RCC 7860 (cell line): Measurements from ENCODE around the gene RAB26.
A peak's percentile ranks its signal among the peaks of the same experiment; 100 is the strongest.

Experiments
- DNase-seq: peaks from one replicate; pipeline ENCODE4 v3.0.0-alpha.2; 2015; ENCODE audit warnings: low spot score
- FAIRE-seq: peaks from 2 replicates; lab custom pipeline; 2012; peaks lifted over from hg19 to GRCh38; lab: Jason Lieb, UNC

The RAB26 gene

DNA sequence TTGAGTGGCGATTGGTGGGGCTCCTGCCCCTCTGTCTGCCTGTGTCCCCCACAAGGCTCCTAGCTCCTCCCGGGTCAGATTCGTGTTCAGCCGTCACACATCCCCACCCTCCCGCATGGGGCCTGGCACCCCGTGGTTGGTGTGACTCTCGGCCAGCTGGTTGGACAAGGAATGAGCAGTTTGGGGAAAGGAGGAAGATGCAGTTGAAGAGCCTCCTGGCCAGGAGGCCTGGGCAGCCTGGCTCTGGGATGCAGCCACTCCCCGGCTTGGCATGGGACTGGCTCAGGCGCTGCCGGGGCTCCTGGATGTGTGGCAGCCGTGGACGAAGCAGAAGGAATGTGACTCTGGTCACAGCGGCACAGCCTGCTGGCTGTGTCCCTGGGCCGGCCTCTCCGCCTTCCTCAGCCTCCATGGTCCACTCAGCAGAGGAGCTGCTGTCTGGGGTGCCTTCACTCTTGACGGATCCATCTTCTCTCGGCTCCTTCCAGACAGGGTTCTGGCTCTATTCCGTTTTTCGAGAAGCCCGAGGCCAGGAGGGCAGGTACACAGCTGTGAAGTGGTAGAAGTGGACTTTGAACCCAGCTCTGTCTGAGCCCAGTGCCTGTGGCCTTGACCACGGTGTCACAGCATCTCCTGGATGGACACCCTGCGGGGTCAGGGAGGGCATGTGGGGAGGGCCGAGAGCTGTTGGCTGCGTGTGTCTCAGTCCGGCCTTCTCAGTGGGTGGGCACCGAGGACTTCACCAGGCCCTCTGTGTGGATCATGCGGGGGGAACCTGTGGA is 9.2 kb downstream of the RAB26 start:
- no peak for FAIRE-seq

GRCh38 chr16:2158262-2158638 is 9.8 kb downstream of the RAB26 start:
- DNase-seq (no peak), FAIRE-seq (no peak)

More for the DNA sequence above, 9.2 kb downstream of the RAB26 start:
- no peak for DNase-seq

DNA sequence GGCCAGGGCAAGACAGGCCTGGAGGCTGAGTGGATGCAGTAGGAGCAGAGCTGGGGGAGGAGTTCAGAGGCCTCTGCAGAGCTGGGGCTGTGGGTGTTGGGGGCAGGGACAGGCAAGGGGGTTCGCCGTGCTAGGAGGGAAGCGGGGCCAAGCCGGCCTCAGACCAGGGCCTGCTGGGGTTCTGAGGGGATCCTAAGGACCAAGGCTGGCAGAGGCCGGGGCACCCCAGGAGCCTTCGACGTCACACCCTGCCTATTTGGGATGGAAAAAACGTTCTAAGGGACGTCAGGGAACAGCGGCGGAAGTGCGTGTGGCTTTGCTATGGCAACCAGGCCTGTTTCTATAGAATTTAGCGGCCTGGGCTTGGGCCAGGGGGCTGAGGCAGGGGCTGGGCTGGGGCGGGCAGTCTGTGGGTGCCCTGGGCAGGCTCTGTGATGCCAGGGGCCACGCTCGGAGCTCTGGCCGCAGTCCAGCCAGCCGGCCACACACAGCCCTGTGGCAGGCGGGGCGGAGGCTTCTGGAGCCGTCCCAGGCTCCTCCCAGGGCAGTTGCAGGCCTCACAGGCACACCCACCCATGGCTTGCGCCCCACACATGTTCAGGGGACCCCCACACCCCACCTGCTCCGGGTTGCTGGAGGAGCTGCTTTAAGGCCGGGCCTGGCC is 10.9 kb downstream of the RAB26 start:
- FAIRE-seq = no peak
- DNase-seq = no peak

GRCh38 chr16:2160915-2161551 is 12.6 kb downstream of the RAB26 start:
- FAIRE-seq (no peak), DNase-seq (no peak)

GRCh38 chr16:2161911-2162310 is 13.5 kb downstream of the RAB26 start:
- DNase-seq = no peak
- no peak for FAIRE-seq

GRCh38 chr16:2162676-2163118 is 14.3 kb downstream of the RAB26 start:
- DNase-seq (no peak), FAIRE-seq (no peak)

GRCh38 chr16:2163211-2163881 is 14.9 kb downstream of the RAB26 start:
- DNase-seq = peak; percentile 25
- FAIRE-seq = no peak

GRCh38 chr16:2165861-2166260 is 17.4 kb downstream of the RAB26 start:
- FAIRE-seq (no peak), DNase-seq (no peak)

DNA sequence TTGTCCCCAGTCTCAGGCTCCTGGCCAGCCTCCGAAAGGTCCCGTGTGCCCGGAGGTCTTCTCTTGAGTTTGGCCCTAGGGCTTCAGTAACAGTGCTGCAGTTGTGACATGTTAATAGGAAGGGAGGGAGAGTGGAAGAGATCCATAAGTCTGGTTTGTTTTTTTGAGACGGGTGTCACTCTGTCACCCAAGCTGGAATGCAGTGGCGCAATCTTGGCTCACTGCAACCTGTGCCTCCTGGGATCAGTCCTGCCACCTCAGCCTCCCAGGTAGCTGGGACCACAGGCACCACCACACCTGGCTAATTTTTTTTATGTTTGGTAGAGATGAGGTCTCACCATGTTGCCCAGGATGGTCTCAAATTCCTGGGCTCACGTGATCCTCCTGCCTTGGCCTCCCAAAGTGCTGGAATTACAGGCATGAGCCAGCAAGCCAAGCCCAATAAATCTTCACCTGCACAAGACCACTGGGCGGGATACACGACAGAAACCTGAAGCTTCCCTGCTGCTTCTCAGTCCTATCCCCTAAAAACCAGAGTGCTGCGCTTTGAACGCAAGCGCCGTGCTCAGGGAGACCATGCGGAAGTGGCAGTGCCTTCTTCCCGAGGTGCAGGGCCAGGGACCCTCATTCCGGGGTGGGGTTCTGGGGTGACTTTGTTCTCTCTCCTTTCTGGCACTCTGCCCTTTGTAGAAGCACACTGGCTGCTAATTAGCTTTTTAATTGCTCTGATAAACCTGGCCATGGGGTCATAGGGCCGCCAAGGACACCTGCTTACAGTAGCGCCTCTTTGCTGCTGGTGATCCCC is 18.0 kb downstream of the RAB26 start:
- no peak for DNase-seq
- no peak for FAIRE-seq

DNA sequence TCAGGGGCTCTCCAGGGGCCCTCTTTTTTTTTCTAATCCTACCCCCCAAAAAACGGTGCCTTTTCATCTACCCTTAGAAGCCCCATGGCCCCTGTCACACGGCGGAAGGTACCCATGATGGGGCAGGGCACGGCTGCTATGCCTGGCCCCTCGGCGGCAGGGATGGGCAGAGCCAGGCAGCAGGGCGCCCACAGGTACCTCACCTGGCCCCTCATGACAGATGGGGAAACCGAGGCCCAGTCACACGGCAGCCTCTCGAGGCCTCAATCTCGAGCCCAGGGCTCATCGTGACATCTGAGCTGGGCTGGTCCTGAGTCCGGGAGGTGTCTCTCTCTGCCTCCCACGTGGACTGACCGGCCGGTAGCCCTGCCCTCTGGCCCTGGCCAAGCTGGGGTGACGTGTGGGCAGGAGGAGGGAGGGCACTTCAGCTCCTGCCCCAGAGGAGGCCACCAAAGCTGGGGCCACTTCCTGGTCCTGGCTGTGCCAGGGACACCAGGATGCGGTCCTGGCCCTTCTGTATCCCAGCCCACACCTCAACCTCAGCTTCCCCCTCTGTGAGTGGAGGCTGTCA is 18.7 kb downstream of the RAB26 start:
- no peak for FAIRE-seq
- no peak for DNase-seq

- DNase-seq (no peak), FAIRE-seq (no peak)
Measured at GRCh38 chr16:2170080-2170479, 21.7 kb downstream of the RAB26 start.

DNA sequence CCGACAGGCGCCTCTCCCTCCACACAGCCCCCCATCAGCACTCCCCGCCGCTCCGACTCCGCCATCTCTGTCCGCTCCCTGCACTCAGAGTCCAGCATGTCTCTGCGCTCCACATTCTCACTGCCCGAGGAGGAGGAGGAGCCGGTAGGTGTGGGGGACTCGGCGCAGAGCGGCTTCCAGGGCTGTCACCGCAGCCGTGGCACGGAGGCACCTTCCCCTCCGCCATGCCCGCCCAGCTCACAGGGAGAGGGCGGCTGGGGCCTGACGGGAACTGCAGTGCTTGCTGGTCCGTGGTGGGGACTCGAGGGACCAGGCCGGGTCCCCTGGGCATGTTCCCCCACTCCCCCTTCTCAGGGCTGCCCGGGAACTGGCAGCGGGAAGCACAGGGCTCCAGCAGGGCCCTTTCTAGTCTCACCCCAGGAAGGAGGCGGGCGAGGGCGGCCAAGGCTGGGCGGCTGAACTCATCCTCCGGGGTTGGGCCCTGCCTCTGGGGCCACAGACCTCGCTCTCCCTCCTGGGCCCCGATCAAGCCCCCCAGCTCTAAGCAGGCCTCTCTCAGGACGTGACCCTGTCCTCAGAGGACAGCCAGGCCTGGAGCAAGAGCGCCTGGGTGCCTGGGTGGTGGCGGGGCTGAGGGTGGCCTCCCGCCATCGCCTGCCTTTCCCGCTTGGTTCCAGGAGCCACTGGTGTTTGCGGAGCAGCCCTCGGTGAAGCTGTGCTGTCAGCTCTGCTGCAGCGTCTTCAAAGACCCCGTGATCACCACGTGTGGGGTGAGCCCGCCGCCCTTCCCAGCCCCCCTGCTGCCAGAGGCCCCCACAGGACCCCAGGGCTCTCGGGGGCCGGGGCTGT is 22.4 kb downstream of the RAB26 start:
- DNase-seq = no peak
- no peak for FAIRE-seq

GRCh38 chr16:2171601-2172178 is 23.3 kb downstream of the RAB26 start:
- no peak for DNase-seq
- no peak for FAIRE-seq

DNA sequence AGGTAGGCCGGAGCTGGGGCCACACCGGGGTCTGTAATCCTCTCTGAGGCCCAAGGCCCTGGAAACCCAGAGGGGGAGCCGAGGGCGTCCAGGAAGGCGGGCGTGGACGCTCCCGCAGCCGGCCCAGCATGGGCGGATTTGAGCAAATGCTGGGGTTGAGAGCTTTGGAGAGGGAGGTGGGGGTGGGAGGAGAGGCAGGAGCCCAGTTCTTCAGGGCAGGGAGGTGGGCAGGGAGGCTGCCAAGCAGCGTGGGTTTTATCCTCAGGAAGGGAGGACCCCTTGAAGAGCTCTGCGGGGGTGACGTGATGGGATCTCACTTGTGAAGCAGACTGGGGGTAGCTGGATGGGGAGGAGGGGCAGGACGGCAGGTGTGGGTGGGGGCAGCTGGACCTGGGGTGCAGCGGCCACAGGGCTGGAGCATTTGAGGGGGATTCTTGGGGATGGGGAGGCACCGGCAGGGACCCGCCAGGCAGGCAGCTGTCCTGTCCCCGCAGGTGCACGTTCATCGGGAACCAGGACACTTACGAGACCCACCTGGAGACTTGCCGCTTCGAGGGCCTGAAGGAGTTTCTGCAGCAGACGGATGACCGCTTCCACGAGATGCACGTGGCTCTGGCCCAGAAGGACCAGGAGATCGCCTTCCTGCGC is 24.4 kb downstream of the RAB26 start:
- no peak for FAIRE-seq

DNA sequence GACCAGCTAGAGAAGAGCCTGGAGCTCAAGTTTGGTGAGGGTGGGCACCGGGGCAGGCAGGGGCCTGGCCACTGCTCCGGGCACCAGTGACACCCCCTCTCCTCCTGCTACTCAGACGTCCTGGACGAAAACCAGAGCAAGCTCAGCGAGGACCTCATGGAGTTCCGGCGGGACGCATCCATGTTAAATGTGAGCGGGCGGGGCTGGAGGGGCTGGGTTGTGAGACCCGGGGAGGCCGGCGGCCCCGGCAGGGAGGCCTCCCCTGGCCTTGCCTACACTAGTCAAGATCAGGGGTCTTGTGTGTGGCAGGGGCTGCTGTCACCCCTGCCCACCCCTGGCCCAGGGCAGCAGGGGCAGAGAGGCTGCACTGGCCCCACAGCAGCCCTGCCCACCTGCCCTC is 24.9 kb downstream of the RAB26 start:
- no peak for FAIRE-seq
- no peak for DNase-seq

More for the DNA sequence above, 24.4 kb downstream of the RAB26 start:
- no peak for DNase-seq

GRCh38 chr16:2173916-2174315 is 25.5 kb downstream of the RAB26 start:
- no peak for DNase-seq
- no peak for FAIRE-seq

- FAIRE-seq (no peak), DNase-seq (no peak)
Measured at GRCh38 chr16:2174396-2175131, 26.1 kb downstream of the RAB26 start.

GRCh38 chr16:2175454-2175853 is 27.0 kb downstream of the RAB26 start:
- no peak for FAIRE-seq

More at GRCh38 chr16:2175454-2175853, 27.0 kb downstream of the RAB26 start:
- DNase-seq = no peak
